DOHH2 (cell line): ENCODE results near the gene KCNMA1.

Source experiments
- H3F3A ChIP-seq: fragments of 200-600 bp; sonication (generic), shearing (Covaris generic); 2 replicates; pipeline ENCODE4 v1.6.0; 2016; ENCODE audit warnings: antibody characterized with exemption, mild to moderate bottlenecking; ENCODE audit not compliant: control insufficient read depth, insufficient read depth
- H3K27ac ChIP-seq: fragments of 200-600 bp; sonication (generic); 2 replicates; pipeline ENCODE4 v1.5.1; 2014; ENCODE audit warnings: low read depth, mild to moderate bottlenecking, low read length, moderate library complexity
- H3K27me3 ChIP-seq: fragments of 200-600 bp; sonication (generic); 2 replicates; pipeline ENCODE4 v1.6.1; 2014; ENCODE audit warnings: mild to moderate bottlenecking, low read length, mixed read lengths; ENCODE audit not compliant: control insufficient read depth
- H3K36me3 ChIP-seq: fragments of 200-600 bp; sonication (generic); 2 replicates; pipeline ENCODE4 v1.6.1; 2014; ENCODE audit warnings: mild to moderate bottlenecking, low read length, moderate library complexity, mixed read lengths; ENCODE audit not compliant: control insufficient read depth
- H3K4me1 ChIP-seq: fragments of 200-600 bp; sonication (generic); 2 replicates; pipeline ENCODE4 v1.6.1; 2014; ENCODE audit warnings: mild to moderate bottlenecking, low read length, mixed read lengths; ENCODE audit not compliant: control insufficient read depth
- H3K4me2 ChIP-seq: fragments of 200-600 bp; sonication (generic); 2 replicates; pipeline ENCODE4 v1.6.0; 2014; ENCODE audit warnings: mild to moderate bottlenecking, low read length, moderate library complexity
- H3K4me3 ChIP-seq: fragments of 200-600 bp; sonication (generic); 2 replicates; pipeline ENCODE4 v1.5.1; 2014; ENCODE audit warnings: mild to moderate bottlenecking, low read length, mixed read lengths
- H3K79me2 ChIP-seq: fragments of 200-600 bp; sonication (generic); 2 replicates; pipeline ENCODE4 v1.6.1; 2014; ENCODE audit warnings: mild to moderate bottlenecking, low read length, mixed read lengths; ENCODE audit not compliant: control insufficient read depth
- H3K9me2 ChIP-seq: fragments of 200-600 bp; sonication (generic); replicated peaks from 2 replicates; pipeline ENCODE4 v1.6.1; 2014; ENCODE audit warnings: mild to moderate bottlenecking, low read length, mixed read lengths; ENCODE audit not compliant: control insufficient read depth
- H3K9me3 ChIP-seq: fragments of 200-600 bp; sonication (generic); 2 replicates; pipeline ENCODE4 v1.6.1; 2014; ENCODE audit warnings: antibody characterized with exemption, low read length, mixed read lengths; ENCODE audit not compliant: control insufficient read depth, insufficient read depth
- H4K20me1 ChIP-seq: fragments of 200-600 bp; sonication (generic); 2 replicates; pipeline ENCODE4 v1.6.0; 2014; ENCODE audit warnings: low read depth, mild to moderate bottlenecking, antibody characterized with exemption, low read length, moderate library complexity; ENCODE audit not compliant: control insufficient read depth, insufficient read depth
- EZH2phosphoT487 ChIP-seq: fragments of 200-600 bp; sonication (generic); IDR thresholded peaks from 2 replicates; pipeline ENCODE4 v1.6.1; 2017; ENCODE audit warnings: borderline replicate concordance, mild to moderate bottlenecking, antibody characterized with exemption, low read length, moderate library complexity, mixed read lengths
- TF ChIP-seq, protein P1 (sequence below): fragments of 200-600 bp; sonication (generic); IDR thresholded peaks from one replicate; pipeline ENCODE4 v1.5.1; 2014; ENCODE audit warnings: antibody characterized with exemption, mild to moderate bottlenecking, low read depth, low read length; ENCODE audit not compliant: poor library complexity, severe bottlenecking

KCNMA1 gene

DNA sequence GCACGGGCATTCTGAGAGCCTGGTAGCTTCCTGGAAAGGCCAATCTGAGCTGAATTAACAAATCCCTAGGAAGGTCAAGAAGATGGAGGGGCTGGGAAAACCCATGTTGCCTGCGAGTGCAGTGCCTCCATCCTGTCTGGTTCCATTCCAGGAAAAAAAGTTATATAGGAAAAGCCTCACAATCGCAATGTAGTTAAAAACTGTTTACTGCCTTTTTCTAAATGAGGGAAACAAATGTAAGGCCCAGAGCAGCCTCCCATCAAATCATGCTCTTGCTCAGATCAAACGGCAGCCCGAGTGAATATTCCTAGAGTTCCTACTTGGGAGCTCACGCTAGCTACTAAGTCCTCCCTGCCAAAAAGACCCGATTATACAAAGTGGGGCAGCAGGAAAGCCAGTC, 179.9 kb downstream of the KCNMA1 start:
- H3K4me3 ChIP-seq: no peak overlapping the region
- H3F3A ChIP-seq: no peaks in the 10 kb centered on the region
- no peaks in the 10 kb centered on the region for H3K9me2 ChIP-seq
- H3K36me3 ChIP-seq: no peaks in the 10 kb centered on the region
- TF ChIP-seq EZH2phosphoT487: no peak
- TF ChIP-seq, protein P1, sequence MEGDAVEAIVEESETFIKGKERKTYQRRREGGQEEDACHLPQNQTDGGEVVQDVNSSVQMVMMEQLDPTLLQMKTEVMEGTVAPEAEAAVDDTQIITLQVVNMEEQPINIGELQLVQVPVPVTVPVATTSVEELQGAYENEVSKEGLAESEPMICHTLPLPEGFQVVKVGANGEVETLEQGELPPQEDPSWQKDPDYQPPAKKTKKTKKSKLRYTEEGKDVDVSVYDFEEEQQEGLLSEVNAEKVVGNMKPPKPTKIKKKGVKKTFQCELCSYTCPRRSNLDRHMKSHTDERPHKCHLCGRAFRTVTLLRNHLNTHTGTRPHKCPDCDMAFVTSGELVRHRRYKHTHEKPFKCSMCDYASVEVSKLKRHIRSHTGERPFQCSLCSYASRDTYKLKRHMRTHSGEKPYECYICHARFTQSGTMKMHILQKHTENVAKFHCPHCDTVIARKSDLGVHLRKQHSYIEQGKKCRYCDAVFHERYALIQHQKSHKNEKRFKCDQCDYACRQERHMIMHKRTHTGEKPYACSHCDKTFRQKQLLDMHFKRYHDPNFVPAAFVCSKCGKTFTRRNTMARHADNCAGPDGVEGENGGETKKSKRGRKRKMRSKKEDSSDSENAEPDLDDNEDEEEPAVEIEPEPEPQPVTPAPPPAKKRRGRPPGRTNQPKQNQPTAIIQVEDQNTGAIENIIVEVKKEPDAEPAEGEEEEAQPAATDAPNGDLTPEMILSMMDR: no peak
- no peak overlapping the region for H3K4me2 ChIP-seq
- H3K27ac ChIP-seq: no peak overlapping the region
- H3K4me1 ChIP-seq: no peaks in the 10 kb centered on the region
- H3K79me2 ChIP-seq: no peaks in the 10 kb centered on the region
- no peaks in the 10 kb centered on the region for H3K27me3 ChIP-seq
- H4K20me1 ChIP-seq: no peaks in the 10 kb centered on the region
- no peaks in the 10 kb centered on the region for H3K9me3 ChIP-seq

DNA sequence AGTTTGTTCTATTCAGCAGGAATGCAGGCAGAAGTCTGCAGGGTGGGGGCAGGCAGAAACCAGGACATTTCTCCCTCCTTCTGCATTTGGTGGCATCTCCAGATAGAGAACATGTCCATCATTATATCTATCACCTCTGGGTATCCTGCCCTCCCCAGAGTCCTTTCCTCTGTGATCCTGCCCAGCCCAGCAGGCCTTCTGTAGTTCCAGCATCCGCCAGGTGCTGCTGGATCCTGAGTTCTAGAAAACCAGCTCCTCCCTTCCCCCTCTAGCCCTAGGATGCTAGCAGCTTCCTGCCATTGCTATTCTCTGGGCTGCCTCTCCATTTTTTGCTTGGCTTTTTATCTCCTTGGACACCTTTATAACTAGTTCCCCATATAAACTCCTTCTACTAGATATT, 180.3 kb downstream of the KCNMA1 start:
- no peak overlapping the region for H3K4me2 ChIP-seq
- no peak overlapping the region for H3K4me3 ChIP-seq
- no peaks in the 10 kb centered on the region for H3K9me2 ChIP-seq
- H3K4me1 ChIP-seq: no peaks in the 10 kb centered on the region
- H3F3A ChIP-seq: no peaks in the 10 kb centered on the region
- H3K27ac ChIP-seq: no peak overlapping the region
- no peaks in the 10 kb centered on the region for H3K36me3 ChIP-seq
- no peaks in the 10 kb centered on the region for H3K27me3 ChIP-seq
- TF ChIP-seq EZH2phosphoT487: no peak
- TF ChIP-seq, protein P1: no peak
- no peaks in the 10 kb centered on the region for H4K20me1 ChIP-seq
- no peaks in the 10 kb centered on the region for H3K79me2 ChIP-seq
- H3K9me3 ChIP-seq: no peaks in the 10 kb centered on the region

DNA sequence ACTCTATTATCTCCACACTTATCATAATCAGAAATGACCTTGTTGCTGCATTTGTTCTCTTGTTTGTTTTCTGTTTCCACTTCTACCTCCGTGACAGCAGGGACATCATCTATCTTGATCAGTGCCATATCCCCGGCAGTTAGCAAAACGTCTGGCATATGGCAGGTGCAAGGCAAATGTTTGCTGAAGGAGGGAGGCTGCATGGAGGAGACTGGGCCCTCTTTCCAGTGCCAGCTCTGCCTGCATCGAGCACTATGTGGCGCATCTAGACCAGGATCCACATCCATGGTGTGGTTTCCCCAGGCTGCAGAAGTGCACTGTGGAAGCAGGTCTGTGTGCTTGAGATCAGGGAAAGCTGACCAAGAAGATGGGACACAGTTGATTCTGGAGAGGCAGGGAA, 181.2 kb downstream of the KCNMA1 start:
- no peaks in the 10 kb centered on the region for H3K9me2 ChIP-seq
- no peak overlapping the region for H3K27ac ChIP-seq
- TF ChIP-seq, protein P1: no peak
- TF ChIP-seq EZH2phosphoT487: no peak
- H3K4me3 ChIP-seq: no peak overlapping the region
- H3K79me2 ChIP-seq: no peaks in the 10 kb centered on the region
- H3F3A ChIP-seq: no peaks in the 10 kb centered on the region
- no peaks in the 10 kb centered on the region for H3K4me1 ChIP-seq
- no peaks in the 10 kb centered on the region for H3K36me3 ChIP-seq
- no peaks in the 10 kb centered on the region for H3K27me3 ChIP-seq
- H3K9me3 ChIP-seq: no peaks in the 10 kb centered on the region
- H4K20me1 ChIP-seq: no peaks in the 10 kb centered on the region
- no peak overlapping the region for H3K4me2 ChIP-seq

DNA sequence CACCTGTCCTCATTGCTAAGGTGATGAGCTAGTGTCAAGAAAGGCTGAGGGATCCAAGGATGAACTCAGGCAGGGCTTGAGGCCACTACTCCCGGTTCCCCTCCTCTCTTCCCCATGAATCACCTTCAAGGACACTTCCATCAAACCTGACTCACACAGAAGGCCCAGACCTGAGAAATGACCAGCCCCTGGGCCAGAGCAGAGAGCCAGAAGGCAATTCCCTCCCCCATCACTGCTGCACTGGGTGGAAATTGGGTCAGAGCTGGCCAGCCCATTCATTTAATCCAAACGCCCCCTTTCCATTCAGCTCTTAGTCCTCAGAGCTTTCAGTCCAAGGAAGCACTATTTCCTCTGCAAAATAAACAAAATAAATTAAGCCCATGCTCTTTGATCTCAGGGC, 182.0 kb downstream of the KCNMA1 start:
- H3K4me2 ChIP-seq: no peak overlapping the region
- TF ChIP-seq EZH2phosphoT487: no peak
- TF ChIP-seq, protein P1: no peak

More for the DNA sequence above, 182.0 kb downstream of the KCNMA1 start:
- Histone ChIP-seq H3K36me3 (no peaks in the 10 kb centered on the region), H3K79me2 (no peaks in the 10 kb centered on the region), H3K27ac (no peak overlapping the region), H3K9me3 (no peaks in the 10 kb centered on the region), H3K4me3 (no peak overlapping the region), H3K27me3 (no peaks in the 10 kb centered on the region), H3K4me1 (no peaks in the 10 kb centered on the region), H3F3A (no peaks in the 10 kb centered on the region), H4K20me1 (no peaks in the 10 kb centered on the region), H3K9me2 (no peaks in the 10 kb centered on the region)
